DOHH2 (cell line): Measurements from ENCODE around the gene KLK10.

Experiments
- H3F3A ChIP-seq: fragments of 200-600 bp; sonication (generic), shearing (Covaris generic); 2 replicates; pipeline ENCODE4 v1.6.0; 2016; ENCODE audit warnings: antibody characterized with exemption, mild to moderate bottlenecking; ENCODE audit not compliant: control insufficient read depth, insufficient read depth
- H3K27ac ChIP-seq: fragments of 200-600 bp; sonication (generic); 2 replicates; pipeline ENCODE4 v1.5.1; 2014; ENCODE audit warnings: low read depth, mild to moderate bottlenecking, low read length, moderate library complexity
- H3K27me3 ChIP-seq: fragments of 200-600 bp; sonication (generic); 2 replicates; pipeline ENCODE4 v1.6.1; 2014; ENCODE audit warnings: mild to moderate bottlenecking, low read length, mixed read lengths; ENCODE audit not compliant: control insufficient read depth
- H3K36me3 ChIP-seq: fragments of 200-600 bp; sonication (generic); 2 replicates; pipeline ENCODE4 v1.6.1; 2014; ENCODE audit warnings: mild to moderate bottlenecking, low read length, moderate library complexity, mixed read lengths; ENCODE audit not compliant: control insufficient read depth
- H3K4me1 ChIP-seq: fragments of 200-600 bp; sonication (generic); 2 replicates; pipeline ENCODE4 v1.6.1; 2014; ENCODE audit warnings: mild to moderate bottlenecking, low read length, mixed read lengths; ENCODE audit not compliant: control insufficient read depth
- H3K4me2 ChIP-seq: fragments of 200-600 bp; sonication (generic); 2 replicates; pipeline ENCODE4 v1.6.0; 2014; ENCODE audit warnings: mild to moderate bottlenecking, low read length, moderate library complexity
- H3K4me3 ChIP-seq: fragments of 200-600 bp; sonication (generic); 2 replicates; pipeline ENCODE4 v1.5.1; 2014; ENCODE audit warnings: mild to moderate bottlenecking, low read length, mixed read lengths
- H3K79me2 ChIP-seq: fragments of 200-600 bp; sonication (generic); 2 replicates; pipeline ENCODE4 v1.6.1; 2014; ENCODE audit warnings: mild to moderate bottlenecking, low read length, mixed read lengths; ENCODE audit not compliant: control insufficient read depth
- H3K9me2 ChIP-seq: fragments of 200-600 bp; sonication (generic); replicated peaks from 2 replicates; pipeline ENCODE4 v1.6.1; 2014; ENCODE audit warnings: mild to moderate bottlenecking, low read length, mixed read lengths; ENCODE audit not compliant: control insufficient read depth
- H3K9me3 ChIP-seq: fragments of 200-600 bp; sonication (generic); 2 replicates; pipeline ENCODE4 v1.6.1; 2014; ENCODE audit warnings: antibody characterized with exemption, low read length, mixed read lengths; ENCODE audit not compliant: control insufficient read depth, insufficient read depth
- H4K20me1 ChIP-seq: fragments of 200-600 bp; sonication (generic); 2 replicates; pipeline ENCODE4 v1.6.0; 2014; ENCODE audit warnings: low read depth, mild to moderate bottlenecking, antibody characterized with exemption, low read length, moderate library complexity; ENCODE audit not compliant: control insufficient read depth, insufficient read depth
- EZH2phosphoT487 ChIP-seq: fragments of 200-600 bp; sonication (generic); IDR thresholded peaks from 2 replicates; pipeline ENCODE4 v1.6.1; 2017; ENCODE audit warnings: borderline replicate concordance, mild to moderate bottlenecking, antibody characterized with exemption, low read length, moderate library complexity, mixed read lengths
- TF ChIP-seq, protein P1 (sequence below): fragments of 200-600 bp; sonication (generic); IDR thresholded peaks from one replicate; pipeline ENCODE4 v1.5.1; 2014; ENCODE audit warnings: antibody characterized with exemption, mild to moderate bottlenecking, low read depth, low read length; ENCODE audit not compliant: poor library complexity, severe bottlenecking

KLK10 gene

DNA sequence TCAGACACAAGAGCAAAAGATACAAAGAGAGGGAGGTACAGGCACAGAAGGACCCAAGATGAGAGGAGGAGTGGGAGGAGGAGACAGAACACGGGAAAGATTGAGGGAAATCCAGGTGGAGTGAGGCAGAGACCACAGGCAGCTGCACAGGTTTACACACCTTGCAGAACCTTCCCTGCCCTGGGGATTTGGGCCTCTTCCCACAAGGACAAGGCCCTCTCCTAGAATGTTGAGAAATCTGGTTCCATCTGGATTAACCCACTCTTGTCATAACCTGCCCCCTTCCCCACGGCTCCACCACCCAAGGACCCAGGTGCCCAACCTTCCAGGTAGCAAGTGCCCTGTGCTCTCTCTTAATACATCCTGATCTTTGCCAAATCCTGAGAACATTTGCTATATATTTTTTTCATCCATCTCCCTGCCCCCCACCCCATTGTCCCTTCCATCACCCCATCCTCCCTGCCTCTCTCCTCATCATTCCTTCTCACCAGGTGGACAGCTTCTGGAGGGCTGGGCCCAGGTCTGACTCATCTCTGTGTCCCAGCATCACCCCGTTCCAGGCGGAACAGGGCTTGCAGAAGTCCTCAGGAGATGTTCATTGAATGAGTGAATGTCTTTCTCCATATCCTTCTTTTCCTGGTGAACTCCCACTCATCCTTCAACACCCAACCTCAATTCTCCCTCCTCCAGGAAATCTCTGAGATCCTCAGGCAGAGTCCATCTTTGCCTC lies 9.3 kb downstream of the KLK10 start:
- no peaks in the 10 kb centered on the region for H3K9me2 ChIP-seq
- no peak overlapping the region for H3K27ac ChIP-seq
- TF ChIP-seq, protein P1, sequence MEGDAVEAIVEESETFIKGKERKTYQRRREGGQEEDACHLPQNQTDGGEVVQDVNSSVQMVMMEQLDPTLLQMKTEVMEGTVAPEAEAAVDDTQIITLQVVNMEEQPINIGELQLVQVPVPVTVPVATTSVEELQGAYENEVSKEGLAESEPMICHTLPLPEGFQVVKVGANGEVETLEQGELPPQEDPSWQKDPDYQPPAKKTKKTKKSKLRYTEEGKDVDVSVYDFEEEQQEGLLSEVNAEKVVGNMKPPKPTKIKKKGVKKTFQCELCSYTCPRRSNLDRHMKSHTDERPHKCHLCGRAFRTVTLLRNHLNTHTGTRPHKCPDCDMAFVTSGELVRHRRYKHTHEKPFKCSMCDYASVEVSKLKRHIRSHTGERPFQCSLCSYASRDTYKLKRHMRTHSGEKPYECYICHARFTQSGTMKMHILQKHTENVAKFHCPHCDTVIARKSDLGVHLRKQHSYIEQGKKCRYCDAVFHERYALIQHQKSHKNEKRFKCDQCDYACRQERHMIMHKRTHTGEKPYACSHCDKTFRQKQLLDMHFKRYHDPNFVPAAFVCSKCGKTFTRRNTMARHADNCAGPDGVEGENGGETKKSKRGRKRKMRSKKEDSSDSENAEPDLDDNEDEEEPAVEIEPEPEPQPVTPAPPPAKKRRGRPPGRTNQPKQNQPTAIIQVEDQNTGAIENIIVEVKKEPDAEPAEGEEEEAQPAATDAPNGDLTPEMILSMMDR = no peak
- TF ChIP-seq EZH2phosphoT487 = no peak
- H3K4me3 ChIP-seq = no peak overlapping the region
- no peaks in the 10 kb centered on the region for H3K36me3 ChIP-seq
- no peaks in the 10 kb centered on the region for H3F3A ChIP-seq
- H4K20me1 ChIP-seq = no peaks in the 10 kb centered on the region
- H3K9me3 ChIP-seq = no peaks in the 10 kb centered on the region
- H3K27me3 ChIP-seq = no peaks in the 10 kb centered on the region
- H3K79me2 ChIP-seq = no peaks in the 10 kb centered on the region
- H3K4me1 ChIP-seq = no peaks in the 10 kb centered on the region
- no peak overlapping the region for H3K4me2 ChIP-seq

DNA sequence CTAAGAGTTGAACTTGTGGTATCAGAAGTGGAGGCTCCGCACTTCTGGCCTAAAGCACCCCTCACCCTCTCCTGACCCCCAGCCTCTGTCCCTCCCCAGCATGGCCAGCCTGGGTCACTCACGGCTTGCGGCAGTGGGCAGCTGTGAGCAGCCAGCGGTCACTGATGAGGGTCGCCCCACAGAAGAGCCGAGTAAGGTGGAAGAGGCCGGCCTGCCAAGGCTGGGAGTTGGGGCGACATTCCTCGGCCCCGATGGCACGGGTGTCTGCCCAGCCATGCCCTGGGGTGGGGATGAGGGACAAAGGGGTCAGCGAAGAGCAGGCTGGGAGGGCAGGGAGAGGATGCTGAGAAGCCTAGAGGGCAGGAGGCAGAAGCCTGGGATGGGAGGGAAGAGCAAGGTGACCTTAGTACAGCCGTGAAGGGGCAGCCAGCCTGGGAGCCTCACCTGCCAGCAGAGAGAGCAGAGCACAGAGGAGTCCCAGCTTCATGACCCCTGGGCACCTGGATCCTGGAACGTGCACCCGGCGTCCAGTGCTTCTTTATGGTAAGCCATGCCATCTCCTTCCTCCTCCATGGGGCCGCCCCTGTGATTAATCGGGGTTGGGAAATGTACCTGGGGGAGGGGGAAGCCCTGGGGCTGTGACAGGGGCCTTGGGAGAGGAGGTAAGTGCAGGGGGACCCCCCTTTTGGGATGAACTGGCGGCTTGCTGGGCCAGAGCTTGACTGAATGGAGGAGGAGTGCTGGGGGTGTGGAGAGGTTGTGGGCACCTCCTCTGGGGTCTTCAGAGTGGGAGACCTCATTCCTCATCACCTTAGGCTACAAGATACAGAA lies 10.2 kb downstream of the KLK10 start:
- no peak overlapping the region for H3K27ac ChIP-seq
- no peaks in the 10 kb centered on the region for H4K20me1 ChIP-seq
- no peaks in the 10 kb centered on the region for H3K9me3 ChIP-seq
- H3F3A ChIP-seq = no peaks in the 10 kb centered on the region
- H3K27me3 ChIP-seq = no peaks in the 10 kb centered on the region
- H3K4me3 ChIP-seq = no peak overlapping the region
- H3K79me2 ChIP-seq = no peaks in the 10 kb centered on the region
- H3K36me3 ChIP-seq = no peaks in the 10 kb centered on the region
- no peak for TF ChIP-seq EZH2phosphoT487
- TF ChIP-seq, protein P1 = no peak
- no peaks in the 10 kb centered on the region for H3K9me2 ChIP-seq
- H3K4me2 ChIP-seq = no peak overlapping the region
- H3K4me1 ChIP-seq = no peaks in the 10 kb centered on the region

- TF ChIP-seq, protein P1 = no peak
- TF ChIP-seq EZH2phosphoT487 = no peak
- H3K4me2 ChIP-seq = no peak overlapping the region
- H3K36me3 ChIP-seq = no peaks in the 10 kb centered on the region
- H3K4me3 ChIP-seq = no peak overlapping the region
- H3K9me3 ChIP-seq = no peaks in the 10 kb centered on the region
- H4K20me1 ChIP-seq = no peaks in the 10 kb centered on the region
- H3K79me2 ChIP-seq = no peaks in the 10 kb centered on the region
- no peaks in the 10 kb centered on the region for H3K27me3 ChIP-seq
- H3K4me1 ChIP-seq = no peaks in the 10 kb centered on the region
- H3F3A ChIP-seq = no peaks in the 10 kb centered on the region
- H3K9me2 ChIP-seq = no peaks in the 10 kb centered on the region
- H3K27ac ChIP-seq = no peak overlapping the region
Measured at GRCh38 chr19:51007488-51007887, 12.0 kb downstream of the KLK10 start.
